ENCODE data around the gene ABAT.

The ABAT gene

DNA sequence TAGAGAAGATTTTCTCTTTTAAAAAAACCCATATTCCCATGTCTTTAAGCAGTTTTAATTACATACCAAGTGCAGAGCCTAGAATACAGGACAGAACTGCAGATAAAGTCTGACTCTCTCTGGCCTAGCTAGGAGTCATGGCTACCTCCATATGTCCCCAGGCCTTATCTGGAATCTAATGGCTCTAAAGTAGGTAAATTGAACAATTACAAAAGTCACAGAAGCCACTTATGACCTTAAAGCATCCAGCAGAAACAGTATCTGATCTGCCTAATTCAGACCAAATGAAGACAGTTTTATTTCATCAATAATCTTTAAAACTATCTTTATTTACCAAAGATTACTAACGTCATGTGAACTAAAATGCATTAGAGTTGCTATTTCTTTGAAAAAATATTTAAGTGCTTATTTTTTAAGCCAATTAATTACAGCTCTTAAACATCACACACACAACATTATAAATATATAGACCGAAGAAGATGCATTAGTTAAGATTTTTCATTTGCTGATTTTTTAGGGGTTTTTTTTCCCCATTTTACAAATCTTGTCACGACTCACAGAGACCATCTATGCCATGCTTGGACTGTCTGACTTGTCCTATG, 152.0 kb downstream of the ABAT start:
- DNase-seq, result no peak

GRCh38 chr16:8828541-8829165, 154.2 kb downstream of the ABAT start:
- no peak for DNase-seq

DNA sequence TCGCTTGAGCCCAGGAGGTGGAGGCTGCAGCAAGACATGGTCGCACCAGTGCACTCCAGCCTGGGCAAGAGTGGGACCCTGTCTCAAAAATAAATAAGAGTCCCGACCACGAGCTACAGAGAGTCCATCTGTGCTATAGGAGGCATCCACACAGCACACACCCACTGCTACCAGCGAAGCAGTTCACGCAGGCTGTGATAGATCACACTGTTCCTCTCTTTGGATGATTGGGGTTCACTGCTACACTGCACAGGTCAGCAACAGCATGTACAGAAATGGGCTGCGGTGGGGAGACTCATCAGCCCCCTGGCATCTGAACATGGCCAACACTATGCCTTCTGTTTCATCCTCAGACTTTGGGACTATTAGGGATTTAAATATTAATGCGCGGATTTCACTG, 157.0 kb downstream of the ABAT start:
- DNase-seq, result no peak

GRCh38 chr16:8831871-8832716, 157.7 kb downstream of the ABAT start:
- DNase-seq, result no peak

- DNase-seq, result no peak
These were observed 158.3 kb downstream of the ABAT start for GRCh38 chr16:8832717-8833105.

Measured in stimulated activated naive CD4-positive, alpha-beta T cell treated with Interleukin-2 at 50 U/mL for 16 hours (primary cell).